ENCODE data around the gene DPF3.

Gene DPF3

DNA sequence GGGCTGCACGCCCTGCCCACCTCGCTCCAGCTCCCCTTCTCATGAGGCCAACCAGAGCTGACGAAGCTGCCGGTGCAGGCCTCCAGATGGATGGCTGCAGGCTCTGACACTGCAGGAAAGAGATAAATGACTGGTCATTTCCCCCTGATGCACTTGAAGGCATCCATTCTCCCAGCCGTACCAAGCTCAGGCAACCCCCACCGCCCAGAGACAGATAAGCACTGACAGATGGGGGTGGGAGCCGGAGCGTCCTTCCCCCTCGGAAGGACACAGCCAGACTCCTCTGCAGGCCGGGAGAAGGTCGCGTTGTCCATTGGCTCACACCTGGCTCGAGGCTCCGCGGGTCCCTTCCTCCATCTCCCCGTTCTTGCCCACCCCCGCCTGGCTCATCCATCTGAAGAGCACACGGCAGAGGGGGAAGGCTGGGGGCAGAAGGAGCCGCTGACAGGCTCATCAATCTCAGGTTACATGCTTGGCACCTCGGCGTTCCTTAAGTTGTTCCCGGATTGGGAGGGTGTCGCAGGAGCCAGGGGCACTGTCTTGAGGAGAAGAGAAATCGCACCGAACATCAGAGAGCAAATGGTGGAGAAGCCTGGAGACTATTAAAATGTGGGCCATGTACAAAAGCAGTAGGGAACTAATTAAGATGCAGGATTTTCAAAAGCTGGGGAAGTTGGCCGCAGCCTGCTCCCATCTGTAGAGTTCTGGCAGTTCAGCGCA is 151.6 kb downstream of the DPF3 start:
- Histone ChIP-seq H3K4me3 (replicated peaks; ENCODE audit: low read depth, low read length) (no peak overlapping the region), H3K27me3 (replicated peaks; ENCODE audit: control insufficient read depth, insufficient read depth, low read length) (no peaks in the 10 kb centered on the region), H3K36me3 (ENCODE audit: control insufficient read depth, insufficient read depth, low read length) (no peaks in the 10 kb centered on the region)
- TF ChIP-seq, protein P1, sequence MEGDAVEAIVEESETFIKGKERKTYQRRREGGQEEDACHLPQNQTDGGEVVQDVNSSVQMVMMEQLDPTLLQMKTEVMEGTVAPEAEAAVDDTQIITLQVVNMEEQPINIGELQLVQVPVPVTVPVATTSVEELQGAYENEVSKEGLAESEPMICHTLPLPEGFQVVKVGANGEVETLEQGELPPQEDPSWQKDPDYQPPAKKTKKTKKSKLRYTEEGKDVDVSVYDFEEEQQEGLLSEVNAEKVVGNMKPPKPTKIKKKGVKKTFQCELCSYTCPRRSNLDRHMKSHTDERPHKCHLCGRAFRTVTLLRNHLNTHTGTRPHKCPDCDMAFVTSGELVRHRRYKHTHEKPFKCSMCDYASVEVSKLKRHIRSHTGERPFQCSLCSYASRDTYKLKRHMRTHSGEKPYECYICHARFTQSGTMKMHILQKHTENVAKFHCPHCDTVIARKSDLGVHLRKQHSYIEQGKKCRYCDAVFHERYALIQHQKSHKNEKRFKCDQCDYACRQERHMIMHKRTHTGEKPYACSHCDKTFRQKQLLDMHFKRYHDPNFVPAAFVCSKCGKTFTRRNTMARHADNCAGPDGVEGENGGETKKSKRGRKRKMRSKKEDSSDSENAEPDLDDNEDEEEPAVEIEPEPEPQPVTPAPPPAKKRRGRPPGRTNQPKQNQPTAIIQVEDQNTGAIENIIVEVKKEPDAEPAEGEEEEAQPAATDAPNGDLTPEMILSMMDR (IDR thresholded peaks at IDR 0.05; ENCODE audit: insufficient read depth, low read length, poor library complexity, severe bottlenecking): no peak
- DNase-seq (ENCODE audit: extremely low read depth, insufficient read length): no peak

DNA sequence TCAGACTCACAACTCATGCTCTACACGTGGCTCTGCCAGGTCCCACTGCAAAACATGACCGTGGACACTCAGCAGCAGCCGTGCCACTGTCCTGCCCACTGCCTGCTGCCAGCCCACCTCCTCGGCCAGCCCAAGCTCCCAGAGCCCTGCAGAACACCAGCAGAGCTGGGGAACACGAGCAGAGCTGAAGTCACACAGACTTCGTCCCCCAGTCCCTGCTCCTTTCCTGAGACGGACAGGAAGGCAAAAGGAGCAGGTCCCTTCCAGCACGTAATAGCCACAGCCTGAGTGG is 152.1 kb downstream of the DPF3 start:
- TF ChIP-seq, protein P1 (IDR thresholded peaks at IDR 0.05; ENCODE audit: insufficient read depth, low read length, poor library complexity, severe bottlenecking): no peak
- no peaks in the 10 kb centered on the region for H3K27me3 ChIP-seq (replicated peaks; ENCODE audit: control insufficient read depth, insufficient read depth, low read length)
- H3K36me3 ChIP-seq (ENCODE audit: control insufficient read depth, insufficient read depth, low read length): no peaks in the 10 kb centered on the region
- H3K4me3 ChIP-seq (replicated peaks; ENCODE audit: low read depth, low read length): no peak overlapping the region
- DNase-seq (ENCODE audit: extremely low read depth, insufficient read length): no peak

DNA sequence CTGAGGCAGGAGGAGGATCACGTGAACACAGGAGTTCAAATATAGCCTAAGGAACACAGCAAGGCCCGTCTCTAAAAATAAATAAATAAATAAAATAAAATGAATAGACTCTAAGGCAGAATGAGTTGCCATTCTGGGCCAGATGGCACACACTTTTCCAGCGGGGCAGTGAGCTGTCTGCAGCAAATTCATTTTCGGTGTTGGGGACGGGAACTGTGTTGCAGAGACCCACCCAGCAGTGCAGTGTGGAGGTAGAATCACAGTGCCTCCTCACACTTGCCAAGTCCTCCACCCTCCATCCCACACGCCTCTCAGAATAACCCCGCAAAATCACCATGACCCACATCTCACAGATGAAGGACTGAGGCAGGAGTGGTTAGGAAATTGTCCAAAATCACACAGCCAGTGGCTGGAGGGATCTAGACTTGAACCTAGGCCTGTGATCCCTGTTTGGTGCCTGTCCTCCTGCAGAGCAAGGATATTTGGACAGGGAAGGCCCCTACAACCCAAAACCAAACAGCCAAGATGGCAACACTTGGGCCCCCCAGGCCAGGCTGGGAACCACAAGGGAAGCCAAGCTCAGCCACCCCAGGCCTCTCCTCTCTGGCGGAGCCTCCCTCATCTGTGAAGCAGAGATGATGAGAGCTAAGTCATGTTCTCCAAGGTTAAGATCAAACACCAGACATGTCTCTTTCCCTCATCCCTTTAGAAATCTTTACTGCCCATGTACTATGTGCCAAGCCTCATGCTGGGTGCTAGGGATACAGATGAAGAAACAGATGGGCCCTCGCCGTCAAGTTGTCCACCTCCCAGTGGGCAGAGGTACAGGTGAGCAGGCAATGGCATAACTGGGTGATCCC is 152.7 kb downstream of the DPF3 start:
- Histone ChIP-seq H3K36me3 (ENCODE audit: control insufficient read depth, insufficient read depth, low read length) (no peaks in the 10 kb centered on the region), H3K4me3 (replicated peaks; ENCODE audit: low read depth, low read length) (no peak overlapping the region), H3K27me3 (replicated peaks; ENCODE audit: control insufficient read depth, insufficient read depth, low read length) (no peaks in the 10 kb centered on the region)
- TF ChIP-seq, protein P1 (IDR thresholded peaks at IDR 0.05; ENCODE audit: insufficient read depth, low read length, poor library complexity, severe bottlenecking): no peak
- DNase-seq (ENCODE audit: extremely low read depth, insufficient read length): no peak

DNA sequence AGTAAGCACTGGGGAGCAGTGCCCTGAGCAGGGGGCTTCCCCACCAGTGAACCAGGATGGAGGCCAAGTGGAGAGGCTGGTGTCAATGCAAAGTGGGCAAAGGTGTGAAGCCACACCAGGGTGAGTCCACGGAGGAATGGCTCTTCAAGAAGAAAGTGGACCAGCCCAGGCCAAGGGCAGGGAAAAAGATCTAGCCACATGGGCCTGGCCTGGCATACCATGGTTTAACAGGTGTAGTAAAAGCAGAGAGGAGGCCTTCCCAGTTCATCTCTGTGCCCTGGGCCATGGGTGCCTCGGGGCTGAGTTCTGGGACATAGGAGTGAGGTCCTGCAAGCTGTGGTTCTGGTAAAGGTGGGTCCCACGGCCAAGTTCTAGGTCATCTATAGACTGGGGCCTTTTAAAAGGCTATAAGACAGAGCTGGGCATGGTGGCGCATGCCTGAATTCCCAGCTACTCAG is 153.4 kb downstream of the DPF3 start:
- H3K36me3 ChIP-seq (ENCODE audit: control insufficient read depth, insufficient read depth, low read length): no peaks in the 10 kb centered on the region
- H3K4me3 ChIP-seq (replicated peaks; ENCODE audit: low read depth, low read length): no peak overlapping the region
- H3K27me3 ChIP-seq (replicated peaks; ENCODE audit: control insufficient read depth, insufficient read depth, low read length): no peaks in the 10 kb centered on the region
- no peak for DNase-seq (ENCODE audit: extremely low read depth, insufficient read length)
- TF ChIP-seq, protein P1 (IDR thresholded peaks at IDR 0.05; ENCODE audit: insufficient read depth, low read length, poor library complexity, severe bottlenecking): no peak

DNA sequence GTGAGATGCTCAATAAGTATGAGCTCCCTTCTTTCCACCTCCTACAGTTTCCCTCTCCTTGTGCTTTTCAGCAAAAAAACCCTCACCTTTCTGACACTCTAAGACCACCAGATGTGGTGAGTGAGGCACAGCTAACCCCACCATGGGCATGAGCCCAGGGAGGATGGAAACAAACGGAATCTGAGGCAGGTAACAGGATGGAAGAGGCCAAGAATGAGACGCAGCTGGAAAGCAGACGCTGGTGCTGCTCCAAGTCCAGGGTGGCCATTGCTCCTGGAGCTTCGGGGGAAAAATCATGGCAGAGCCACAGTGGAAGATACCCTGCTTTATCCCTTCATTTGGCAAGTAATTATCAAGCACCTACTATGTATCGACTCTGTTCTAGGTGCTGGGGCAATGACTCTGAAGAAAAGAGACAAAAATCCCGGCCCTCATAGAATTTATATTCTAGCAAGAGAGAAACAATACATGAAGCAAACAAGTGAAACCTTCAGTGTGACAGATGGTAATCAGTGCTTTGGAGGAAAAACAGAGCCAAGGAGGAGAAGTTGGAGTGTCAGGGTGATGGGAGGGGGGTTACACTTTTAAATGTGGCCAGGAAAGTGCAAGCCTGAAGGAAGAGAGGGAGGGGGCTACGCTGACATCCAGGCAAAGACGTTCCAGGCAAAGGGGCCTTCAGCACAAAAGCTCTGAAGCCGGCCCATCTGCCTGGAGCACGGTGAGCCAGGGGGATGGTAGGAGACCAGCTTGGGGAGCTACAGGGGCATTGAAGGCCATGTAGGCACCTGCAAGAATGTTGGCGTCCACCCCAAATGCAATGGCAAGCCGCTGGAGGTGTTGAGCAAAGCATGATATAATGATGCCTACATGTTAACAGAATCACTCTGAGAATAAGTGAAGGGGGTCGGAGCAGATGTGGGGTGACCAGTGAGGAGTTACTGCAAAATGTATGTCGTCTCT is 154.2 kb downstream of the DPF3 start:
- DNase-seq (ENCODE audit: extremely low read depth, insufficient read length): no peak
- TF ChIP-seq, protein P1 (IDR thresholded peaks at IDR 0.05; ENCODE audit: insufficient read depth, low read length, poor library complexity, severe bottlenecking): no peak
- no peak overlapping the region for H3K4me3 ChIP-seq (replicated peaks; ENCODE audit: low read depth, low read length)
- H3K36me3 ChIP-seq (ENCODE audit: control insufficient read depth, insufficient read depth, low read length): no peaks in the 10 kb centered on the region
- no peaks in the 10 kb centered on the region for H3K27me3 ChIP-seq (replicated peaks; ENCODE audit: control insufficient read depth, insufficient read depth, low read length)
